ENCODE data around the gene TMEM17. TPM values are rescaled to one million over a fixed set of nuclear protein-coding genes. Genes with fewer than 3 reads are reported as not detected.

TMEM17 gene
- total and polyA plus RNA-seq, 2 of the 13 experiments (the other 11 are each of a cell fraction or from before 2014, with no cell fraction given), result 0.22 to 0.50 TPM

DNA sequence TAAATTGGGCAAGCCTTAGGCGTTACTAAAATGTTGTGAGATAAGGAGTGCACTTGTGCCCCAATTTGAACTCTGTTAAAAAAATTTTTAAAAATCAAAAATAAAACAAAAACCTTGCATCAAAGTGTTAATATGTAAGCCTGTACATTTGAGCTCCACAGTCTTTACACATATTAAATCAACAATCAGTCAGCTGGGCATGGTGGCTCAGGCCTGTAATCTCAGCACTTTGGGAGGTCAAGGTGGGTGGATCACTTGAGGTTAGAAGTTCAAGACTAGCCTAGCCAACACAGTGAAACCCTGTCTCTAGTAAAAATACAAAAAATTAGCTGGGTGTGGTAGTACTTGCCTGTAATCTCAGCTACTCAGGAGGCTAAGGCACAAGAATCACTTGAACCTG, 16.3 kb downstream of the TMEM17 start (continued):
- TF ChIP-seq, protein P1, sequence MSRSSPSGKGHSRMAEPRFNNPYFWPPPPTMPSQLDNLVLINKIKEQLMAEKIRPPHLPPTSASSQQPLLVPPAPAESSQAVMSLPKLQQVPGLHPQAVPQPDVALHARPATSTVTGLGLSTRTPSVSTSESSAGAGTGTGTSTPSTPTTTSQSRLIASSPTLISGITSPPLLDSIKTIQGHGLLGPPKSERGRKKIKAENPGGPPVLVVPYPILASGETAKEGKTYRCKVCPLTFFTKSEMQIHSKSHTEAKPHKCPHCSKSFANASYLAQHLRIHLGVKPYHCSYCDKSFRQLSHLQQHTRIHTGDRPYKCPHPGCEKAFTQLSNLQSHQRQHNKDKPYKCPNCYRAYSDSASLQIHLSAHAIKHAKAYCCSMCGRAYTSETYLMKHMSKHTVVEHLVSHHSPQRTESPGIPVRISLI (CRISPR knock-in tag; IDR thresholded peaks at IDR 0.05; ENCODE audit: borderline replicate concordance), result no peak
- TF ChIP-seq RARA (CRISPR knock-in tag; IDR thresholded peaks at IDR 0.05) (peak; percentile 84), ZMYM2 (CRISPR knock-in tag; IDR thresholded peaks at IDR 0.05) (0 out of 2 replicates have a peak, but pooled peaks have one; percentile 41), ZIK1 (CRISPR knock-in tag; IDR thresholded peaks at IDR 0.05; ENCODE audit: borderline replicate concordance, low read depth) (no peak), ZNF720 (CRISPR knock-in tag; IDR thresholded peaks at IDR 0.05) (no peak), SMC3 (IDR thresholded peaks at IDR 0.05; ENCODE audit: low read length) (no peak), FOXA3 (CRISPR knock-in tag; IDR thresholded peaks at IDR 0.05) (no peak), ZNF33B (CRISPR knock-in tag; IDR thresholded peaks at IDR 0.05) (no peak), TARDBP (CRISPR knock-in tag; IDR thresholded peaks at IDR 0.05) (no peak), ZNF331 (CRISPR knock-in tag; IDR thresholded peaks at IDR 0.05) (no peak), MTF2 (CRISPR knock-in tag; IDR thresholded peaks at IDR 0.05; ENCODE audit: borderline replicate concordance) (no peak), ZNF558 (CRISPR knock-in tag; IDR thresholded peaks at IDR 0.05; ENCODE audit: borderline replicate concordance) (no peak), ZNF121 (CRISPR knock-in tag; IDR thresholded peaks at IDR 0.05) (no peak), ZNF652 (CRISPR knock-in tag; IDR thresholded peaks at IDR 0.05; ENCODE audit: borderline replicate concordance, low read depth) (peak; percentile 49; the same call in 1 of the 2 replicates), ZNF543 (CRISPR knock-in tag; IDR thresholded peaks at IDR 0.05) (no peak), ZFX (CRISPR knock-in tag; IDR thresholded peaks at IDR 0.05; ENCODE audit: low read depth) (no peak), ZNF615 (CRISPR knock-in tag; IDR thresholded peaks at IDR 0.05; ENCODE audit: borderline replicate concordance) (no peak), ZZZ3 (CRISPR knock-in tag; IDR thresholded peaks at IDR 0.05; ENCODE audit: borderline replicate concordance) (no peak)
- TF ChIP-seq, protein P2, sequence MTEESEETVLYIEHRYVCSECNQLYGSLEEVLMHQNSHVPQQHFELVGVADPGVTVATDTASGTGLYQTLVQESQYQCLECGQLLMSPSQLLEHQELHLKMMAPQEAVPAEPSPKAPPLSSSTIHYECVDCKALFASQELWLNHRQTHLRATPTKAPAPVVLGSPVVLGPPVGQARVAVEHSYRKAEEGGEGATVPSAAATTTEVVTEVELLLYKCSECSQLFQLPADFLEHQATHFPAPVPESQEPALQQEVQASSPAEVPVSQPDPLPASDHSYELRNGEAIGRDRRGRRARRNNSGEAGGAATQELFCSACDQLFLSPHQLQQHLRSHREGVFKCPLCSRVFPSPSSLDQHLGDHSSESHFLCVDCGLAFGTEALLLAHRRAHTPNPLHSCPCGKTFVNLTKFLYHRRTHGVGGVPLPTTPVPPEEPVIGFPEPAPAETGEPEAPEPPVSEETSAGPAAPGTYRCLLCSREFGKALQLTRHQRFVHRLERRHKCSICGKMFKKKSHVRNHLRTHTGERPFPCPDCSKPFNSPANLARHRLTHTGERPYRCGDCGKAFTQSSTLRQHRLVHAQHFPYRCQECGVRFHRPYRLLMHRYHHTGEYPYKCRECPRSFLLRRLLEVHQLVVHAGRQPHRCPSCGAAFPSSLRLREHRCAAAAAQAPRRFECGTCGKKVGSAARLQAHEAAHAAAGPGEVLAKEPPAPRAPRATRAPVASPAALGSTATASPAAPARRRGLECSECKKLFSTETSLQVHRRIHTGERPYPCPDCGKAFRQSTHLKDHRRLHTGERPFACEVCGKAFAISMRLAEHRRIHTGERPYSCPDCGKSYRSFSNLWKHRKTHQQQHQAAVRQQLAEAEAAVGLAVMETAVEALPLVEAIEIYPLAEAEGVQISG (CRISPR knock-in tag; IDR thresholded peaks at IDR 0.05), result no peak
- TF ChIP-seq, protein P3, sequence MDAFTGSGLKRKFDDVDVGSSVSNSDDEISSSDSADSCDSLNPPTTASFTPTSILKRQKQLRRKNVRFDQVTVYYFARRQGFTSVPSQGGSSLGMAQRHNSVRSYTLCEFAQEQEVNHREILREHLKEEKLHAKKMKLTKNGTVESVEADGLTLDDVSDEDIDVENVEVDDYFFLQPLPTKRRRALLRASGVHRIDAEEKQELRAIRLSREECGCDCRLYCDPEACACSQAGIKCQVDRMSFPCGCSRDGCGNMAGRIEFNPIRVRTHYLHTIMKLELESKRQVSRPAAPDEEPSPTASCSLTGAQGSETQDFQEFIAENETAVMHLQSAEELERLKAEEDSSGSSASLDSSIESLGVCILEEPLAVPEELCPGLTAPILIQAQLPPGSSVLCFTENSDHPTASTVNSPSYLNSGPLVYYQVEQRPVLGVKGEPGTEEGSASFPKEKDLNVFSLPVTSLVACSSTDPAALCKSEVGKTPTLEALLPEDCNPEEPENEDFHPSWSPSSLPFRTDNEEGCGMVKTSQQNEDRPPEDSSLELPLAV (CRISPR knock-in tag; conservative IDR thresholded peaks at IDR 0.05; ENCODE audit: low read depth), result no peak
- TF ChIP-seq, protein P4, sequence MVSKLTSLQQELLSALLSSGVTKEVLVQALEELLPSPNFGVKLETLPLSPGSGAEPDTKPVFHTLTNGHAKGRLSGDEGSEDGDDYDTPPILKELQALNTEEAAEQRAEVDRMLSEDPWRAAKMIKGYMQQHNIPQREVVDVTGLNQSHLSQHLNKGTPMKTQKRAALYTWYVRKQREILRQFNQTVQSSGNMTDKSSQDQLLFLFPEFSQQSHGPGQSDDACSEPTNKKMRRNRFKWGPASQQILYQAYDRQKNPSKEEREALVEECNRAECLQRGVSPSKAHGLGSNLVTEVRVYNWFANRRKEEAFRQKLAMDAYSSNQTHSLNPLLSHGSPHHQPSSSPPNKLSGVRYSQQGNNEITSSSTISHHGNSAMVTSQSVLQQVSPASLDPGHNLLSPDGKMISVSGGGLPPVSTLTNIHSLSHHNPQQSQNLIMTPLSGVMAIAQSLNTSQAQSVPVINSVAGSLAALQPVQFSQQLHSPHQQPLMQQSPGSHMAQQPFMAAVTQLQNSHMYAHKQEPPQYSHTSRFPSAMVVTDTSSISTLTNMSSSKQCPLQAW (CRISPR knock-in tag; IDR thresholded peaks at IDR 0.05), result no peak
